GM12874 (cell line): ENCODE results near the gene TPSB2.
"Not testable (repeated sequence)": the region's sequence is repeated elsewhere in the genome, so short reads cannot be mapped to it uniquely, and the experiment has no call there.

Source experiments
- CTCF ChIP-seq: IDR thresholded peaks from 2 replicates; pipeline ENCODE4 v1.5.1; 2011; ENCODE audit warnings: low read depth, mild to moderate bottlenecking, control low read depth, low read length, moderate library complexity; ENCODE audit not compliant: insufficient read depth

The TPSB2 gene

GRCh38 chr16:1244881-1245280, 14.9 kb upstream of the TPSB2 start:
- TF ChIP-seq CTCF, result no peak

GRCh38 chr16:1240436-1240835, 10.5 kb upstream of the TPSB2 start, which contains the start of gene TPSAB1:
Gene TPSAB1, plus strand, starts transcription at chr16:1240705. Its CDS starts 234 bp downstream, at chr16:1240939.
- TF ChIP-seq CTCF, result not testable (repeated sequence)

GRCh38 chr16:1237990-1238389, 8.0 kb upstream of the TPSB2 start:
- TF ChIP-seq CTCF, result no peak

- no peak for TF ChIP-seq CTCF
These were observed 4.9 kb downstream of the TPSB2 start, which contains the start of gene TPSG1 for GRCh38 chr16:1225051-1225451. Gene TPSG1, minus strand, starts transcription at chr16:1225268. Its CDS starts 16 bp downstream, at chr16:1225252.

GRCh38 chr16:1224558-1224957, 5.4 kb downstream of the TPSB2 start:
- no peak for TF ChIP-seq CTCF

GRCh38 chr16:1223355-1224214, 6.4 kb downstream of the TPSB2 start:
- no peak for TF ChIP-seq CTCF

- TF ChIP-seq CTCF, result no peak
These were observed 7.2 kb downstream of the TPSB2 start for GRCh38 chr16:1222553-1223354.
